Measurements from ENCODE around the gene PDGFB. TPM values are rescaled to one million over a fixed set of nuclear protein-coding genes. Genes with fewer than 3 reads are reported as not detected.

Gene PDGFB
- total RNA-seq, 6 donors from 2014 or later = 15.4 to 41.7 (median 24.1) TPM

DNA sequence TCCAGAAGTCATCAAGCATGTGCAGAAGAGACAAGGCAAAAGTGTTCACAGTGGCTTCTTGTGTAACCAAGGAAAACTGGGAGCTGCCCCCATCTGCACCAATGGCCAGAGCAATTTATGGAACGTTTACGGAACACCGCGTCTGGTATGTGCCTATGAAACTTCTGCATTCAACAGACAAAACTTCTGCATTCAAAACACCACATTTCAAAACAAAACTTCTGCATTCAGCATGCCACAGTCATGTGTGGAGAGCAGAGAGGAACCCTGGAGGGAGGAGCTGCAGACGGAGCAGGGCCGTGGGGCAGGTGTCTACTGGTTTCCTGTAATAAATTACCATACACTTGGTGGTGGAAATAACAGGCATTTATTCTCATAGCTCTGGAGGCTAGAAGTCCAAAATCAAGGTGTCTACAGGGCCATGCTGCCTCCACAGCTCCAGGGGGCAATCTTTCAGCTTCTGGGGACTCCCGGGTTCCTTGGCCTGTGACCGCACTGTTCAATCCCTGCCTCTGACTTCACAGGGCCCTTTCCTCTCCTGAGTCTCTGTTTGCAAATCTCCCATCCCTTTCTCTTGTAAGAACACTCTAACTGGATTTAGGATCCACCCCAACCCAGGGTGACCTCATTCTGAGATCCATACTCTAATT is 42.4 kb upstream of the PDGFB start:
- DNase-seq = peak in 1 of 2 donors; percentile 47
- no peak for TF ChIP-seq EP300 (IDR thresholded peaks at IDR 0.05)
- TF ChIP-seq POLR2A (IDR thresholded peaks at IDR 0.05) = peak in 1 of 4 donors; percentile 39
- TF ChIP-seq POLR2AphosphoS5 (IDR thresholded peaks at IDR 0.05) = peak in 1 of 2 donors; percentile 13
- peaks cover 31 to 38% (median 32%) of the 10 kb centered on the region in 4 donors for H3K4me1 ChIP-seq
- H3K4me3 ChIP-seq = no peak overlapping the region
- no peaks in the 10 kb centered on the region for H3K27me3 ChIP-seq
- no peaks in the 10 kb centered on the region for H3K36me3 ChIP-seq
- WGBS, 2 donors = 46 to 51% methylated on average over 8 of the region's 8 CpGs
- H3K27ac ChIP-seq = peak overlapping the region in 3 of 4 donors; percentile 46 to 62 (median 53)
- peak in 1 of 2 donors; percentile 55 for ATAC-seq (ENCODE audit: low FRiP score in 2 of 2)
- peaks cover 0 to 10% (median 4%) of the 10 kb centered on the region in 4 donors for H3K9me3 ChIP-seq

DNA sequence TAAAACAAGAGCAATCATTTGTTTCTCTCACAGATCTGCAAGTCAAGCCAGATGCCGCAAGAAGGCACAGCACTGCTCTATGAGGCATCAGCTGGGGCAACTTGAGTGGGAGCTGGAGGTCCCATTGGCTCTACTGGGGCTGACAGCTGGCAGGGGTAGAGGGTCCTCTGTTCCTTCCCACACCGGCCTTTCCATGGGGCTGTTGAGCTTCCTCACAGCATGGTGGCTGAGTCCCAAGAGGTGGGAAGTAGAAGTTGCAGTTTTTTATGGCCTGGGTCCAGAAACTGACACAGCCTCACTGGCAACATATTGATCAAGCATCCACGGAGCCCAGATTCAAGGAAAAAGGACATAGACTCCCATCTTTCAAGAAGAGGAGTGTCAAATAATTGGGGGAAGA is 40.2 kb upstream of the PDGFB start:
- H3K36me3 ChIP-seq = no peaks in the 10 kb centered on the region
- peaks cover 0 to 10% (median 4%) of the 10 kb centered on the region in 4 donors for H3K9me3 ChIP-seq
- WGBS, 2 donors = 81 to 93% methylated on average over 2 to 3 of the region's 3 CpGs
- no peaks in the 10 kb centered on the region for H3K27me3 ChIP-seq
- H3K4me3 ChIP-seq = no peak overlapping the region
- TF ChIP-seq, protein P1, sequence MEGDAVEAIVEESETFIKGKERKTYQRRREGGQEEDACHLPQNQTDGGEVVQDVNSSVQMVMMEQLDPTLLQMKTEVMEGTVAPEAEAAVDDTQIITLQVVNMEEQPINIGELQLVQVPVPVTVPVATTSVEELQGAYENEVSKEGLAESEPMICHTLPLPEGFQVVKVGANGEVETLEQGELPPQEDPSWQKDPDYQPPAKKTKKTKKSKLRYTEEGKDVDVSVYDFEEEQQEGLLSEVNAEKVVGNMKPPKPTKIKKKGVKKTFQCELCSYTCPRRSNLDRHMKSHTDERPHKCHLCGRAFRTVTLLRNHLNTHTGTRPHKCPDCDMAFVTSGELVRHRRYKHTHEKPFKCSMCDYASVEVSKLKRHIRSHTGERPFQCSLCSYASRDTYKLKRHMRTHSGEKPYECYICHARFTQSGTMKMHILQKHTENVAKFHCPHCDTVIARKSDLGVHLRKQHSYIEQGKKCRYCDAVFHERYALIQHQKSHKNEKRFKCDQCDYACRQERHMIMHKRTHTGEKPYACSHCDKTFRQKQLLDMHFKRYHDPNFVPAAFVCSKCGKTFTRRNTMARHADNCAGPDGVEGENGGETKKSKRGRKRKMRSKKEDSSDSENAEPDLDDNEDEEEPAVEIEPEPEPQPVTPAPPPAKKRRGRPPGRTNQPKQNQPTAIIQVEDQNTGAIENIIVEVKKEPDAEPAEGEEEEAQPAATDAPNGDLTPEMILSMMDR (IDR thresholded peaks at IDR 0.05) = no peak
- TF ChIP-seq EP300 (IDR thresholded peaks at IDR 0.05) (no peak), POLR2A (IDR thresholded peaks at IDR 0.05) (no peak), POLR2AphosphoS5 (IDR thresholded peaks at IDR 0.05) (no peak)
- peak overlapping the region in 1 of 4 donors; percentile 86 for H3K27ac ChIP-seq
- ATAC-seq (ENCODE audit: low FRiP score in 2 of 2) = no peak
- peaks cover 15 to 29% (median 28%) of the 10 kb centered on the region in 4 donors for H3K4me1 ChIP-seq
- DNase-seq = no peak

DNA sequence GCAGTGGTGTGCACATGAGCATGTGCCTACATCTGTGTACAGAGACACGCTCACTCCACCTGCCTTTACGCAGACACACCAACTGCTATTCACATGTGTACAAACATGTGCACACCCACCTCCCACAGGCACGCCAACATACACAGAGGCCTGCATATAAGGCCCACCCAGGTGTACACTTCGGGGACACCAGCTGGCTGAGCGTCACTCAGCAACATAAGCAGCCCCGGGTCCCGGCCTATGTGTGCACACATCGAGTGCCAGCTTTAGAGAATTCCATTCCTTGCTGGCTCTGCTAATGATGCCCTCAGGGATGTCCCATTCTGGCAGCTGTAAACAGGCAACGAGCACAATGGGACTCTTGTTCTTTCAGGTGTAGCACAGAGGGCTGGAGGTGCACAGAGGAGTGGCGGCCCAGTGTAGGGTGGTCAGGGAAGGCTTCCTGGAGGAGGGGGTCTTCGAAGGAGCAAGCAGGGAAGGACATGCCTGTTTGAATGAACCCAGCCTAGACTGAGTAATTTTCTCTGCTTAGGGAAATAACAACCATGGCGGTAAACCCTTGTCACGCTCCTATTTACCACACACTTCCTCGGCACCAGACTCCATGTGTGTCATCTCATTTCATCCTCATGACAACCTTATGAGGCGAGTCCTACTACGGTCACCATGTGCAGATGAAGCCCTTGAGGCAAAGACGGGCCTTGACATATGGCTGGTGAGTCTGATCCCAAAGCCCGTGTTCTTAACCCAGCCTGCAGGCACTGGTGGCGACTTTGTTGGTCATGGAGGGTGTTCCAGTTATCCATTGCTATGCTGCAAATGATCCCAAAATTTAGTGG is 39.6 kb upstream of the PDGFB start:
- Histone ChIP-seq H3K27me3 (no peaks in the 10 kb centered on the region), H3K27ac (peak overlapping the region; percentile 83 to 88 (median 86)), H3K4me3 (no peak overlapping the region), H3K9me3 (peaks cover 0 to 10% (median 4%) of the 10 kb centered on the region in 4 donors), H3K36me3 (no peaks in the 10 kb centered on the region), H3K4me1 (peaks cover 15 to 34% (median 28%) of the 10 kb centered on the region in 4 donors)
- ATAC-seq (ENCODE audit: low FRiP score in 2 of 2) (no peak), DNase-seq (no peak)
- TF ChIP-seq, protein P1 (IDR thresholded peaks at IDR 0.05) = no peak
- TF ChIP-seq POLR2A (IDR thresholded peaks at IDR 0.05) (no peak), EP300 (IDR thresholded peaks at IDR 0.05) (no peak), POLR2AphosphoS5 (IDR thresholded peaks at IDR 0.05) (no peak)
- 87 to 90% methylated on average over 16 to 19 of the region's 19 CpGs for WGBS, 2 donors

DNA sequence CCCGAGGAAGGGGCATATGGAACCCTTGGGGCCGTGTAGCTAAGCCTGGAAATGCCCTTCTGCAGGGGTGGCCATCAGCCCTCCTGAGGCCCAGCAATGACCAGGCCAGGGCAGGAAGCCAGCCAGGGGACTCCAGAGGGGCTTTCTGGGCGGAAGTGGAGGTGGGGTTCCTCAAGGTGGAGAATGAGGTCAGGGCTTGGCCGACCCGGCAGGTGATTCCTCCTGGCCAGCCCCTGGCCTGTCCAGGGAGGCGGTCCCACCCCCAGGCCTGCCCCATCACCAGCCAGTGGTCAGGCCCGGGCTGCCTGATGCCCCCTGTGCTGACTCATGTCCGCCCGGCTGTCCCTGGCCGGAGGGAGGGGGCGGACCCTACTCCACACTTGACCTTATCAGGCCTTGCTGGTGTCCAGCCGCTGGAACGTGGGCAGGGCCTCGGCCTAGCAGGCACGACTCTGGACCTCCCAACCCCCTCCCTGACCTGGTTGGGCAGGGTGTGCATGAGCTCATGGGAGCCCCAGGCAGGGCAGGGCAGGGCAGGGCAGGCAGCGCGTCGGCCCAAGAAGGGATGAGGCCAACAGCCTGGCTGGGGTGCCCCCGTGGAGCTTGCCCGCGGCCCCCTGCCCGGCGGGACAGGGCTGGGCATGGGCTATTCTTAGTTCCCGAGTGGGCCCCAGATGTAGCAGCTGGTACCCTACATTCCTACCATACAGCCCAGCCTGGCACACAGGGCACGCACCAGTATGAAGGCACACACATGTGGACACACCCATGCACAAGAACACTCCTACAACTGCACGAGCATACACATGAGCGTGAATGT is 38.8 kb upstream of the PDGFB start:
- Histone ChIP-seq H3K4me1 (peaks cover 19 to 41% (median 31%) of the 10 kb centered on the region in 4 donors), H3K36me3 (no peaks in the 10 kb centered on the region), H3K4me3 (no peak overlapping the region), H3K27ac (peak overlapping the region; percentile 83 to 88 (median 86)), H3K9me3 (peaks cover 0 to 10% (median 4%) of the 10 kb centered on the region in 4 donors), H3K27me3 (no peaks in the 10 kb centered on the region)
- TF ChIP-seq, protein P1 (IDR thresholded peaks at IDR 0.05) = peak in 1 of 6 experiments; percentile 7
- peak in 1 of 4 donors; percentile 71 for TF ChIP-seq EP300 (IDR thresholded peaks at IDR 0.05)
- peak; percentile 46 to 80 for TF ChIP-seq POLR2AphosphoS5 (IDR thresholded peaks at IDR 0.05)
- peak in 1 of 4 donors; percentile 20 for TF ChIP-seq POLR2A (IDR thresholded peaks at IDR 0.05)
- WGBS, 2 donors = 43 to 69% methylated on average over 3 to 24 of the region's 27 CpGs
- DNase-seq (peak in 1 of 2 donors; percentile 81), ATAC-seq (ENCODE audit: low FRiP score in 2 of 2) (peak; percentile 41 to 84)

Data from upper lobe of left lung (tissue), 6 donors.